ENCODE measurements around the gene WNT5A.

The WNT5A gene

DNA sequence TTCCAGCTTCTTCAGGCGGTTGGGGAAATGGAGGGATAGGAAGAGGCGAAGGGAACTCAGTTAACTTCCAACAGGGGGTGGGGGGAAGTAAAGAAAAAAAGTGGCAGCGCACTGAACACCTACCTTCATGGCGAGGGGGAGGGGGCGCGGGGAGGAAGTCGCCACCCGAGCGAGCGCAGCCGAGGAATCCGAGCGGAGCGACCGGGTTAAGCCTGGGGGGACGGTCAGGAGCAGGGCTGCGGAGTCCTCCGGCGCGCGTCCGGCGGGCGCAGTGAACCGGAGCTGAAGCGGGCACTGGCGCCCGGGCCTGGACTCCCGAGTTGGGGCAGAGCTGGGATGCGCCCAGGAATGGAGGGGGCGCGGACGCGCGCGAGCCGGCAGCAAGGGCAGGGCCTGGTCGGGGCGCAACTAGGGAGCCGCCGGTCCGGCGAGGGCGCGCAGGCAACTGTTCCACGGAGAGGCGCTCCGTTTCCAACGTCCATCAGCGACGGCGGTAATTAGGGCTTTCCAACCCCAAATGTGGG is at the start of gene WNT5A:
Gene WNT5A, minus strand, starts transcription at position 450 of the 524 bp plus-strand sequence. Its CDS starts 321 bp downstream, at position 129.
- DNase-seq, result no peak

DNA sequence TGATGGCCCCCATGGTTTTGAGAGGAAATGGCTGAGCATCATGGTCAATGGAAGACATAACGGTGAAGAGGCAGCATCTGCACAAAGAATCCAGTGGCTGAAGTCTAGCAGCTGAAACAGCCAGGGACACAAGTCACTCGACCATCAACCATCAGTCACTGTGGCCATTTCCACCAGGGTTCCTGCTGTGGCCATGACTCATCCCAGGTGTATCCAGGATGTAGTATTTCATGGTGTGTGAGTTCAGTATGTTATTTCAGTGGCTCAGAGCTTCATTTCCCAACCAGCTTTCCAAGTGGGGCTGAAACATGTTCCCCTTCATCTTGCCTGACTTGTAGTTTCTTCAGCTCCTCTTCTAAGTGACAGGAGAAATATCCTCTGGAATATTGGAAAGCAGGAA is 47.8 kb upstream of the WNT5A start:
- DNase-seq, result no peak

DNA sequence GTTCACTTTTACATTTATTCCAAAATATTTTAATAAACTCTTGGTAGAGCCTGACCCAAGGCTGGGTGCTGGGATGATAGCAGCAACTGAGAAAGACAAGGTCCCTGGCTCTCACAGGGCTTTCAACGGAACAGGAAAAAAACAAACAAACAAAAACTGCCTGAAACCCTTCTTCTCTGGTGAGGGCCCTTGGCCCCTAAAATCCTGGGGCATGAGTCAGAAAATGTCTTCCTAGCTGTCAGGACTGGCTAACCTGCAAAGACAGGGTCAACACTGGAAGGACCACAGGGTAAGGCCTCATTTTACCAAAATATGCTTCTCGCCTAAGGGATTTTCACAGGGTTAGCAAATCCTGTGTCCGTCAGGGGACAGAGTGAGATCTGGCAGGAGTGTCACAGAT is 45.7 kb upstream of the WNT5A start:
- no peak for DNase-seq

DNA sequence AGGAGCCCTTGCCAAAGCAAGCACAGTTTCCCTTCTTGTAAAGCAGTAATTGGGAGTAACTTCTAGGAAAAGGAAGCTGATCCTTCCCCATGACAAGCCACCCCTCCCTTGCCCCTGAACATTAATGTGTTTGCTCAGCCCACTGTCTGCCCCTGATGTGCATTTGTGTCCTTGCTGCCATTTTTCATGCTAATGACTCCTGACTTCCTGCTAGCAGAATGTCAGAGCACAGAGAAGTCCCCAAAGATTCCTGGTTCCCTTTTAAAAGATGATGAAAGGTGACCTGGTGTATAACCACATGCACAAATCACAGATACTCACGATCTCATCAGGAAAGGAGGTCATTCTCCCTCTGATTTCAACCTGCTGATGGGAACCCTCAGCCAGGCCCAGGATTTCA is 44.2 kb upstream of the WNT5A start:
- DNase-seq, result no peak

DNA sequence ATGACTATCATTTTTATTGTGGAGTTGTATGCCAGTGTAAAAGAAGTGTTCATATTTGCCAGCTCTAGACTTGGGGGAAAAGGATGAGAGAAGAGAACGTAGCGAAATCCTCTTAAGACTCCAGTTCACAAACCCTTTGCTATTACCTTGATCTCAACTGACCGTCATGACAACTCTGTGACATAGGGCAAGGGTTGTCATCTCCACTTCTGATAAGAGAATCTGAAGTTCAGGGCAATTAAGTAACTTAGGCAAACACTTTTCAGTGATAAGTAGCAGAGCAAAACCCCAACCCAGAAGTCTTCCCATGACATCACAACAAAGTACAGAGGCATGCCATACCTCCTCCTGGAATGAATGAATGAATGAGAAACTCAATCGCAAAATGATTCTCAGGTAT is 40.3 kb upstream of the WNT5A start:
- no peak for DNase-seq

DNA sequence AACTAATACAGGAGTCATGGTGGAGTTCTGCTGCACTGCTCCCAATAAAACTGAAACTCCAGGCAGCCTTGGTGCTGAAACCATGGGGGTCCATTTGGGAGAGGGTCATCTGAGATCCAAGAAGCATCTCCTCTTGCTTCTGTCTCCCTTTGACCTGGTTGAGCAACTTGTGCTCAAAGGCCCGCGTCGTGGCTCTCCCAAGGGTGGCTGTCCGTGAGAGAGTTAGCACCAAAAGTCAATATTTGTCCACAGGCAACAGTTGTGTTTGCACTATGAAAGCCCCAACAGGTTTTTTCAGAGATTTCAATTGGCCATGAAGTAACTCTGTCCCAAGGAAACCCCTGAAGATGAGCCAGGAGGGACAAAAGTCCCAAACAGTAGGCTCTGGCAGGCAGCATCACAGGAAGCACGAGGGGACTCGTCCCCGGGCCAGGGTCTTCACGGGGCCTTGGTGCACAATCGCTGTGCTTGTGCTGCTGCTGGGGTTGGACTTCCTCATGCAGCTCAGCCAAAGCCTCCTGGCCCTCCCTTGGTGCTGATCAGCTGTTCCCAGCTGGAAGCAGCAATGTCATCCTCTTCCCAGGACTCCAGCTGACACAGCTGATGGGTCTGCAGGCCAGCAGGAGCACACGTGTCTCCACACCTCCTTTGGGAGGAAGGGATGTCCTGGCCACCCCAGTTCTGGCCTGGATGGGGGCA is 39.4 kb upstream of the WNT5A start:
- DNase-seq, result no peak

DNA sequence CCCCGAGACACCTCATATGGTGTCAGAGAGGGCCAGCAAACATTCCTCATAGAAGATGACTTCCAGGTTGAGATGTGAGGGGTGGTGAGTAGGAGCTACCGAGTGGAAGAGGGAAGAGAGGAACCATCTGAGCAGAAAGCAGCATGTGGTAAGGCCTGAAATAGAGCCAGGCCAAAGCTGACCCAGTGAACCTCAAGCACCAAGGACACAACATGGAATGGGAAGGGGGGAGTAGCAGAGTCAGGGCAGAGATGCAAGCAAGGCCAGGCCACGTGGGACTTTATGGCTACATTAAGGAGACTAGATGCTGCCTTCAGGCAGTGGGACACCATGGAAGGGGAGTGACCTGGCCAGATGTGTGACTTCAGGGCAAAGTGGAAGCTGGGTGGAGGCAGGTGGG is 38.3 kb upstream of the WNT5A start:
- DNase-seq, result no peak

DNA sequence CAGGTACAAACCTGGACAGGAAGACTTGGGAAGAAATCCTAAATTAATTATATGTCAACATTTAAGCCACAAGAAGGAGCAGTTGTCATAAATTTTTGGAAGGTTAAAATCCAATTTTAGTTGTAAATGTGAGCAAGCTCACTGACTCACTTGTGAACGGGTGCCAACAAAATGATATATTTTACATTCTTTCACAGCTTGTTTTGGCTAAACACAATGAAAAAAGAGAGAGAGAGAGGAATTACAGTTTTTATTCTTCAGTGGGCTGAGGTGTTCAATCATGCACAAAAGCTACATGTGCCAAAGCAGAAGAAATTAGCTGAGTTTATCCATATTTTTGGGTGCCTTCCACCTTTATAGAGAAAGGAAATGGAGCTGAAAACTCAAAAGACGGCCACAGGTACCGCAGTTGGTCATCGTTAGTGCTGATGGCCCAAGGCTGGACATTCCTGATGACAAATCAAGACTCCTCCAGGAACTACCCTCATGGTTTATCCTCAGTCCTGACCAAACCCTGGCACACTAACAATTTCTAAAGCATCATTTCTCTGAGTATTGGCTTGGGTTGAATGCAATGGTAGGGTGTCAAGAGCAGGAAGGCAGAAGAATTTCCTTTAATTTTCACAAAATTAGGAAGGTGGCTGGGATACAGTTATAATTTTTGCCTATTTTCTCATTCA is 37.6 kb upstream of the WNT5A start:
- DNase-seq, result no peak

DNA sequence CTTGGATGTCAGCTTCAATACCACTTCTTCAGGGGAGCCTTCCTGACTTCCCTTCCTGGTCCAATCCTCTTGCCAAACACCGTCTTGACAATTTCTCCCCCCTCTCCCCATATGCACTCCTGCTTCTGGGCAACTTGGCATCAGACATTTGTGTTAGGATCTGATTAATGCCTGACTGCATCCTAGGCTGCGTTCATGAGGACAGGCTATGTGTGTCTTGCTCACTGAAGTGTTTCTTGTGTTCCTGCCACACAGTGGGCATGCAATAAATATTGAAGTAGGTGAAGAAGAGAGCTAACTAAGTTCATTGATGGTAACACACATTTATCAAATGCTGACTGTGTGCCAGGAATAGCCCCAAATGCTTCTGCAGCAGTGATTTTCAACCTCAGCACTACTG is 36.4 kb upstream of the WNT5A start:
- DNase-seq, result no peak

DNA sequence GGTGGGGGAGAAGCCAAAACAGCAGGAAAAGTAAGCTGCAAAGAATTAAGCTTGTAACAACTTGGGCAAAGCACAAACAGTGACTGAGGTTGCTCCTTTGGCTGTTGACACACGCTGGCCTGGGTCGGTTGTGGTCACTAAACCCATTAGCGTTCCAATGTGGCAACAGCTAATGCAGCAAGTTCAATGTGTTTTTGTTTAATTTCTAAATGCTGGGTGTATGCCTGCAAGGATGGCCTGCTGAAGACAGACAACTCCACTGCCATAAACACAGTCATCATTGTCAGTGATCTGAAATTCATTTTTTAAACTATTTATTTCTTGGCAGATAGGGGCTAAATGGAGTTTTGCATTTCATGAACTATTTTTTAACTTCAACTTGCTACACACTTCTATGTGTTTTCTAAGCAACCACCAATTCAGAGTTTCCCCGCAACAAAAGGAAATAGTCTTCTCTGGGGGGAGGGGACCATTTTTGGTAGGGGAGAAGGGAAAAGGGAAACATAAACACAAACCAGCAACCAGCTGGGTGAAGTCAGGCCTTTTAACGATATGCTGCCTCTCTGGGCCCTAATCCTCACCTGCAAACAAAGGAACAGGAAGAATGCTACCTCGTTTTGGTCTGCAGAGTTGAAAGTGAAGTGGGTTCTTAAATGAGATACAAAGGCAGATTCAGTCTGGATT is 34.8 kb upstream of the WNT5A start:
- DNase-seq, result no peak

DNA sequence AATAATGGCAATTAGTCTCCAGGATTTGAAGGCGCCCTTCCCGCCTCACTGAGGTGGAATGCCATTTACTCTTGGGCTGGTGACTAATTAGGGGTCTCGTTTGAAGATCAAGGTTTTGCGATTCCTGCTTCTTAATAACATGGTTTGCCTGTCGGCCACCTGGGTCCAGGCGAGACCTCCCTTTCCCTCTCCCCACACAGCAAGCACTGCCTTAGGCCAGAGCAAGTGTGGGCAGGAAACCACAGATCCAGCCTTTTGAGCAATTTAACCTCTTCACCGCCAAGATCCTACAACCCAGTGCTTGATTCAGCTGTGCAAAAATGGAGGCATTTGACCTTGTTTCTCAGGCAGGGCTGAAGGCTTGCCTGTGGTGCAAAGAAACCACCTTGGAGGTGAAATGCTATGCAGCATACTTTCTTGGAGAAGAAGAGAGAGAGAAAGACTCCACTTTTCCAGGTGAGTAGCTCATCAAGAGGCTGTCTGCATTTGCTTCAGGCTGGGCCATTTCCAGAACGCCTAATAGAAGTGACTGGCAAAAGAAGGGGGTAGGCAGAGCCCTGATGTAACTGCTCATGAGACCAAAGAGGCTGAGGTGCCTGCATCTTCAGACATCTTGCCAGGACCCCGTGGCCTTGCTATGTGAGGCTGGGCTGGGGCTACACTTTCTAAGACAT is 34.1 kb upstream of the WNT5A start:
- DNase-seq, result no peak

DNA sequence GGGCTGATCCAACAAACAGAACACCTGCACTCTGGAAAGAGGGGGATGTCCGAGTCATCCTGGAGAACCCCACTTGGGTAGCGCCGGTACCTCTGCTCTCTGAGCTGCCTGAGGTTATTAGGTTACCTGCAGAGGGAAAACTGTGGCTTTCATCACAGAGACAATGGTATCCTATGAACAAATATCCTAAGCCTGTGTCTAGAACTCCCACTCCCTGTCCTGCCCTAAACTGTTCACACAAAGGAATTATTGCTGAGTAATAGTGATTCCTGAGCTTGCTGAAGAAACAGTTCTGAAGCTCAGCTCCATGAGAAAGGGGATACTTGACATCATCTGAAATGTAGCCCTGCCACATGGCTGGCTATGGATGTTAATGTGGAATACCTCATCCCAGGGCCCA is 31.9 kb upstream of the WNT5A start:
- DNase-seq, result no peak

DNA sequence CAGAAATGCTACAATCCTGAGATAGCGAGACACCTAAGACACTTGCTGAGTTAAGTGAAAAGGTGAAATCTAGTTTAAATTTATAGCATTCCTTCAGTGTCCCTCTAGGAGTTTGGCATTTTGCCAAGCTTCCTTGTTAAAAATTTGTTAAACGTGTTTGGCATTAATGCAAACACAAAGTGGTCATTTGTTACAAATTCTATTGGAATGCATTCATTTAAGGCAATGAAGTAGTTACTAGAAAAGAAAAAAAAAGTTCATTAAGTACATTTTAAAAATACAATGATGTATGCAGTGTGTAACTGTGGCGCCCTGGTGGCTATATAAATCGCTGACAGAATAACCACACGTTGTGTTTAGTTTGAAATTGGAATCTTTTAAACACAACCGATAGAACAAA is 31.3 kb upstream of the WNT5A start:
- no peak for DNase-seq

DNA sequence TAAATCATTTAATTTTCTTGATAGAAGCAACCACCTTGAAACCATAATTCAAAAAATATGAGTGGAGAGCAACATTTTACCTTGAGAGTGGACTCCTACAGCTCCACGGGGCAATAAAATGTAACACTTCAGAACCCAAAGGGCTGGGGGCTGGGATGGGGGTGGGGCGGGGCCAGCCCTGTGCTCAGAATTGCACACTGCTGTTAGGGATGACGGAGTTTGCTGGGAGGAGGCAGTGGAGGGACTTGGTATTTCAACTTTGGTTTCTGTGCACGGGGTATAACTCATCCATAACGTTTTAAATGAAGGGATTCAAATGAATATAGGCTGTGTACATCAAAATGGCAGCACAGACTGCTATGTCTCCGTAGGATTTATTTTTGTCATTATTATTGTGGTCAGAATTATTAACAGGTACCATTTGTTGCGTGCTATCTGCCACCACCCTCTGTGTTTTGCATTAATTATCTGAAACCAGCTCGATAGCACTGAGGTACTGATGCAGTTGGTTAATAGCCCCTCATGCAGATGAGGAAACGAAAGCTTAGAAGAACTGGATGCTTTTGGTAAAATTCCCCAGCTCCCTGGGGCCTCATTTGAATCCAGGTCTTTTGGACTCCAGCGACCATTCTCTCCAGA is 29.4 kb upstream of the WNT5A start:
- no peak for DNase-seq

DNA sequence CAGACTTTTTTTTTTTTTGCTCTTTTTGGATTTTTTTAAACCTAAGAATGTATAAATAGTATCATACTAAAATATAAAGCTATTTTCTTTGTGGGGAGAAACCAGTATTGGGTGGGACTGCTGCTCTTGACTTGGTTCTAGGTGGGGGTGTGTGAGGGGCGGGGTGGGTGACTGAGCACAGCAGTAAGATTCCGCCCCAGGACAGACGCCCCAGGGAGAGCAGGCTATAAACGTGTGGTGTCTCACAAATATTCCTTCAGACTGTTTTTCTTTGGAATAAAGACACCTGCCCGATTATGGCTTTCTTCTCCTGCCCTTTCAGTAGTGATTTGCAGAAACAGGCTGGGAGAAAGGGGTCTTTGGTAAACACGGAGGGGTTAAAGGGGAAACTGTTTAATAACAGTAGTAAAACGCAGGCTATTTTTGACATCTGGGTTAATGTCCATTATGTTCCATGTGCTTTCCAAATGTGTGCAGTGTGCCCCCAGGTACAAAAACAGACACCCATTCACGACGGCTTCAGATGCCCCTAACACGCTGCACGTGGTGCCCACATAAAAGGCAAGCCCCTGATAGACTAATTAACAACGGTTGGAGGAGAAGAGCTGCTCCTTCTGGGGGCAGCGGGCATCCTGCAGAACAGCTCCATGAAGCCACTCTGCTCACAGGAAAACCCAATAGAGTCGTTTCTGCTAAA is 28.6 kb upstream of the WNT5A start:
- no peak for DNase-seq

DNA sequence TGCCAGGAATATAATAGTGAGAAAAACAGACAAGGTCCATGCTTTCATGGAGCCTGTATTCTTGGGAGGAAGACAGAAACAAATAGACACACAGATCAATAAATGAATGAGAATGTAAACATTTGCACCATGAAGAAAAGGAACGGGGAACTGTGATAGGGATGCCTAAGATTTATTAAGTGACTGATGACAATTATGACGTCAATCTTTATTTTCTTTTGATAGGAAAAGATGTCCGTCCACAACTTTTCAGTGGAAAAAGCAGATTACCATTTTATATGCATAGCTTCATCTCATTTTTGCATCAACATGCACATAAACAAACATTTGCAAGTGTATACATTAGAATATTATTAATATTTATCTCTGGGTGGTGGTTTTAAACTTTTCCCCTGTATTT is 27.9 kb upstream of the WNT5A start:
- no peak for DNase-seq

DNA sequence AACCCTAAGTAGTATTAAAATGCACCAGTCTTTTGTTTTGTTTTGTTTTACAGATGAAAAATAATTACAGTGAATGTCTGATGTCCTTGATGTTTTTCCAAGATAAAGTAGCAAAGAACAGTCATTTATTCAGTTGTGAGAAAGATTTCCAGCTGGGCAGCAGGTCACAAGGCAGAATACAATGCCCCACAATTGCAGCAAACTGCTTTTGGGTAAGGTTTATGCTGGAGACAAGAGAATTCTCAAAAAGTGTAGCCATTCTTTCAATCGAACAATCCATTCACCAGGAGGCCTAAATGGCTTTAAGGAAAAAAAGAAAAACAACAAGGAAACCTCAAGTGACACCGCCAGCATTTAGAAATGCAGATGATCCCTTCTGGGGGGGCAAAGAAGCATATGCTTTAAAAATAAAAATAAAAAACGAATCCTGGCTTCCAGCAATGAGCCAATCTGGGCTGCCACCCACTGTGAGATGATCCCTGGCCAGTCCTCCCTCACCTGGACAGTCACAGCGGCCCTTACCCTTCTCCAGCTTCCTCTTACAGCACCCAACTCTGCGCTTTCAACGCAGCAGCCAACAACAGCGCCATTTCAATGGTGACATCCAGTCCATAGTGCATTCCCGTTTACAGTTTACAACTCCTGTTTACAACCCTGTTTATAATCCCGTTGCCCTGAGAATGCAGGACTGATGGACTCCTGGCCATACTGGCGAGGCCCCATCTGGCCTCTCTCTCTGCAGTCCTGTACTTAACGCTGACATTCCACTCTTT is 25.7 kb upstream of the WNT5A start:
- DNase-seq, result no peak

DNA sequence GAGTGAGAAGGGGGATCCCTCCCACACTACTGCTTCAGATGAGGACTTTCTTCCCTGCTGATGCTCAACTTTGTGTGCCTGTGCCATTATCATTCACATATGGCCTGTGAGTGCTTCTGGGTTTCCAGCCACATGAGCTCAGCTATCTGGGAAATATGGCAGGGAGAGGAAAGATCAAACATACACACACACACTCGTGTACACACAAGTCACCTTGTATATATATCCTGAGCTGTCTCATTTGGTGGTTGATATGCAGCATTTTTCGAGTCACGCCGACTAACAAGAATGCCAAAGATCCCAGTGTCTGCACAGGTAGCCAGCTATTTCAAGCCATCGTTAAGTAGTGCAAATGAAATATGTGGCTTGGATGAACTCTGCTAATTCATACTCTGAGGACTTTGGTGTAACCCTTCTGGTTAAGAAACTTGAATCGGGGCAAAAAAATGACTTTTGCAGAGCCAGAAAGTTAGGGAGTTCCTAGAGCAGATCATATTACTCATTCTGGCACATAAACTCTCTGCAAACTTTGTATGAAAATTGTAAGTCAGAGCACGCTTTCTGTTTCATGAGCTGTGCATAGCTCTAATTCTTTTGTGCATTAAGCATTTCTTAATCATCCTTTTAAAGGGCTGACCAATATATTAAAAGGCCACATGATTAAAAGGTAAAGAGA is 24.9 kb upstream of the WNT5A start:
- no peak for DNase-seq

DNA sequence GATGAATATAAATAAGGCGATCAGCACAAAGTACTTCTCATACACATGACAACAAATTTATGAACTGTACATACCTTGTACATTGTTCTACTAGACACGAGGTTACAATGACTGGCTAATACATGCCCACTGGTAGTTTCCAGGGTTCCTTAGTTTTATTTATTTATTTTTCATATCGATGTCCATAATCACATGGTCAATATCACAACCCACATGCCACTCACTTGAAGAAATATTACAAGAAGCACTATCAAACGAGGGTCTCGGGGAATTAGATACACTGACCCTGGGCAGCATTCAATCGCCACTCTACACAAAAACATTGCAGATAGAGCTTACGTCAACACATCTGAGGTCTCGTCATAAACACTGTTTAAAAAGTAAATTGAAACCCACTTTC is 21.2 kb upstream of the WNT5A start:
- DNase-seq, result no peak

DNA sequence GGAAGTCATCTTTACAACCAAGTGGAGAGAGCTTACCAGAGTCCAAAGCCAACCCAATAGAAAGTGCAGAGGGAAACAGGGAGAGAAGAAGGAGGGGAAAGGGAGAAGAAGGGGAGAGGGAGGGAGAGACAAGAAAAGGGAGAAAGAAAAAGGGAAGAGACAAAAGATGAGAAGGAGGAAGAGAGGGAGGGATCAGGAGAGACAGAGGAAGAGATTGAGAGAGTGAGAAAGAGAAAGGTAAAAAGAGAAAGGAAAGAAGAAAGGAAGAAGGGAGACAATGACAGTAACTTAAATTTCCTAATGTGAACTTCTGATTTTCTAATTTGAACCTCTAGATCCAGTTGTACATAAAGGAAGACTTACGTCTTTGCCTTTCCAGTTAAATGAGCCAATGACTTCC is 20.7 kb upstream of the WNT5A start:
- no peak for DNase-seq

DNA sequence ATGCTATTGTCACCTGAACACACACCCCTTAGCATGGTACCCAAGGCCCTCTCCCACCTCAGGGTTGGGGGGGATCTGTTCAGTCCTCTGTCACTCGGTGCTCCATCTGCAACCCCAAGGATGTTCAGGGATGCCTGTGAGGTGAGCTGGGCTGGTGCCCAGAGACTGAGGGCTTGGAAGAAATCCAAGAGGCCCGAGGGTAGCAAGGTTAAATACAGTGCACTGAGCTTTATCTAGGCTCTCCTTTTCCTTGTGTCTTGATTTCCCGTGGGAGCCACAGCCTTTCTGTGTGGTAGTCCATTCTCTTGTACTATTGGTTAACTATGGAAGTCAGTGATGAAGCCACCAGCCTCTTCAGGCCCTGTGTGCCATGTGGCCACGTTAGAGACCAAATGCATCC is 18.7 kb upstream of the WNT5A start:
- no peak for DNase-seq
